ENCODE results near the gene NTHL1. TPM values are rescaled to one million over a fixed set of nuclear protein-coding genes. Genes with fewer than 3 reads are reported as not detected.

NTHL1 gene
- total and polyA plus RNA-seq, 2 of the 4 experiments (the other 2 are of a cell fraction) = 22.8 to 28.0 TPM

GRCh38 chr16:2047330-2048115 is at the start of gene NTHL1, which contains the start of gene TSC2 (continued):
- TF ChIP-seq CTCF (conservative IDR thresholded peaks at IDR 0.05; ENCODE audit: low read depth, low read length) (peak; percentile 45), FOS (IDR thresholded peaks at IDR 0.05; ENCODE audit: low read depth, low read length) (peak; percentile 30; the same call in 1 of the 2 replicates), POLR2A (IDR thresholded peaks at IDR 0.05; ENCODE audit: low read depth, low read length) (no peak), BHLHE40 (IDR thresholded peaks at IDR 0.05; ENCODE audit: low read depth, low read length) (peak; percentile 61)
